HG02759 (cell line): ENCODE results near the gene PIEZO1.

Experiments used
- ATAC-seq: cut with Tn5 transposase; IDR thresholded peaks from one replicate; pipeline ENCODE4 v1.9.1; 2021; ENCODE audit warnings: mild to moderate bottlenecking, moderate library complexity; ENCODE audit not compliant: unreplicated experiment

Gene PIEZO1

GRCh38 chr16:88693420-88694177, 91.4 kb downstream of the PIEZO1 start:
- no peak for ATAC-seq

GRCh38 chr16:88692861-88693260, 92.2 kb downstream of the PIEZO1 start:
- no peak for ATAC-seq

- ATAC-seq: no peak
These were observed 93.0 kb downstream of the PIEZO1 start for GRCh38 chr16:88691924-88692560.

- ATAC-seq: no peak
These were observed 93.7 kb downstream of the PIEZO1 start for GRCh38 chr16:88691129-88691813.

- no peak for ATAC-seq
These were observed 94.5 kb downstream of the PIEZO1 start for GRCh38 chr16:88690341-88691128.

GRCh38 chr16:88688013-88688778, 96.8 kb downstream of the PIEZO1 start:
- no peak for ATAC-seq

- no peak for ATAC-seq
These were observed 97.4 kb downstream of the PIEZO1 start for GRCh38 chr16:88687676-88688012.

GRCh38 chr16:88687254-88687576, 97.8 kb downstream of the PIEZO1 start:
- no peak for ATAC-seq

- ATAC-seq: peak; percentile 69
These were observed 98.4 kb downstream of the PIEZO1 start, which contains the start of gene SNAI3 for GRCh38 chr16:88686439-88687253. Gene SNAI3, minus strand, starts transcription at chr16:88686507. Its CDS starts 101 bp downstream, at chr16:88686406.

- peak; percentile 8 for ATAC-seq
These were observed 99.0 kb downstream of the PIEZO1 start for GRCh38 chr16:88686062-88686438.

- no peak for ATAC-seq
These were observed 99.6 kb downstream of the PIEZO1 start for GRCh38 chr16:88685156-88686061.

GRCh38 chr16:88684569-88685155, 100.4 kb downstream of the PIEZO1 start:
- no peak for ATAC-seq

GRCh38 chr16:88681709-88682451, 103.1 kb downstream of the PIEZO1 start:
- ATAC-seq: peak; percentile 70

- no peak for ATAC-seq
These were observed 103.8 kb downstream of the PIEZO1 start for GRCh38 chr16:88681084-88681680.

GRCh38 chr16:88680554-88681083, 104.4 kb downstream of the PIEZO1 start:
- no peak for ATAC-seq

GRCh38 chr16:88678224-88678979, 106.6 kb downstream of the PIEZO1 start:
- no peak for ATAC-seq
